Naive B cell (primary cell): ENCODE results near the gene RCE1. TPM values are rescaled to one million over a fixed set of nuclear protein-coding genes. Genes with fewer than 3 reads are reported as not detected.

ENCODE experiments used
- ATAC-seq, 2 donors: fragments of 150-1000 bp; cut with Tn5 transposase; 2 replicates each; pipeline ENCODE4 v1.10.0; 2021; ENCODE audit warnings: low read depth in 2 of 2, mild to moderate bottlenecking in 2 of 2, moderate library complexity in 2 of 2
- DNase-seq: peaks from one replicate; pipeline ENCODE4 v3.0.0; 2022
- H3K27ac Mint-ChIP-seq, 6 donors: one replicate each; pipeline ENCODE4 v1.8.0; 2020 to 2022; ENCODE audit warnings: mild to moderate bottlenecking in 6 of 6, mixed read lengths in 6 of 6, moderate library complexity in 5 of 6, inconsistent platforms in 2 of 6
- H3K27me3 Mint-ChIP-seq, 3 donors: one replicate each; pipeline ENCODE4 v1.8.0; 2021 to 2022; ENCODE audit warnings: mixed read lengths in 3 of 3, mild to moderate bottlenecking in 1 of 3
- H3K36me3 Mint-ChIP-seq, 2 donors: one replicate each; pipeline ENCODE4 v1.8.0; 2020 to 2022; ENCODE audit warnings: mixed read lengths in 2 of 2, inconsistent platforms in 1 of 2, mild to moderate bottlenecking in 1 of 2
- H3K4me1 Mint-ChIP-seq, 3 donors: one replicate each; pipeline ENCODE4 v1.8.0; 2020 to 2022; ENCODE audit warnings: mixed read lengths in 3 of 3, inconsistent platforms in 1 of 3, mild to moderate bottlenecking in 1 of 3, moderate library complexity in 1 of 3
- H3K4me3 Mint-ChIP-seq, 8 donors: one replicate each; pipeline ENCODE4 v1.8.0; 2020 to 2022; ENCODE audit warnings: mild to moderate bottlenecking in 8 of 8, mixed read lengths in 8 of 8, moderate library complexity in 8 of 8, inconsistent platforms in 2 of 8
- H3K9me3 Mint-ChIP-seq, 7 donors: one replicate each; pipeline ENCODE4 v1.8.0; 2020 to 2022; ENCODE audit warnings: mixed read lengths in 7 of 7, mild to moderate bottlenecking in 5 of 7, inconsistent platforms in 2 of 7, moderate library complexity in 1 of 7
- polyA plus RNA-seq, 6 donors: library from polyadenylated mRNA; unstranded; fragments of 300-500 nt; fragmentation: Illumina TruSeq; gene quantifications; one replicate each; pipeline ENCODE4 v1.2.3, GENCODE V29; 2021; ENCODE audit warnings: low read depth in 6 of 6

Gene RCE1
- polyA plus RNA-seq, 6 donors from 2014 or later: 16.3 to 31.9 (median 19.3) TPM

DNA sequence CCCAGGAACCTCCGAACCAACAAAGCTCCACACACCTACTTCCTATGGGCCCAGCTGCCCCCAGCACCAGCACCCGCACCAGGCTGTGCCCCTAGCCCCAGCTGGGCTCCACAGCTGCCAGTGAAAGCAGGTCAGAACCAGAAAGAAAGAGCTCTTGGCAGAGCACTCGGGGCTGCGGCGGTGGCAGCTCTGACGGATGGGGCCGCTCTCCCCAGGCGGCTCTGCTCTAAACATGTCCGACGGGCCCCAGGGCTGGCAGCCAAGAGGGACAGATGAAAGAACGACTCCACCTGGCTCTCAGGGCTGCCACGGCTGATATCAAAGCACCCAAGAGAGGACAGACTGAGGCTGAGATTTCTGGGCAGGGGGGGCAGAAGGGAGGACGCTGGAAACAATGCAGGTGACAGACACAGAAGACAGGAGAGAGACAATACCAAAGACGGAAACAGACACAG is 39.3 kb downstream of the RCE1 start:
- Mint-ChIP-seq H3K27me3 (peaks cover 3 to 23% (median 8%) of the 10 kb centered on the region in 3 donors), H3K27ac (no peak overlapping the region), H3K36me3 (no peaks in the 10 kb centered on the region), H3K4me1 (peaks cover 4 to 9% (median 5%) of the 10 kb centered on the region in 3 donors), H3K9me3 (no peaks in the 10 kb centered on the region), H3K4me3 (no peak overlapping the region)
- no peak for DNase-seq
- ATAC-seq: no peak

- no peak overlapping the region for H3K27ac Mint-ChIP-seq
- H3K27me3 Mint-ChIP-seq: peaks cover 3 to 23% (median 8%) of the 10 kb centered on the region in 3 donors
- no peak overlapping the region for H3K4me3 Mint-ChIP-seq
- no peaks in the 10 kb centered on the region for H3K9me3 Mint-ChIP-seq
- DNase-seq (peak; percentile 42), ATAC-seq (peak; percentile 67 to 82)
- H3K36me3 Mint-ChIP-seq: no peaks in the 10 kb centered on the region
- H3K4me1 Mint-ChIP-seq: peaks cover 4 to 9% (median 5%) of the 10 kb centered on the region in 3 donors
These were observed 40.0 kb downstream of the RCE1 start for GRCh38 chr11:66883016-66883965.

GRCh38 chr11:66884443-66884842 is 41.2 kb downstream of the RCE1 start:
- DNase-seq (no peak), ATAC-seq (no peak)
- no peaks in the 10 kb centered on the region for H3K9me3 Mint-ChIP-seq
- no peak overlapping the region for H3K4me3 Mint-ChIP-seq
- peaks cover 4 to 9% (median 5%) of the 10 kb centered on the region in 3 donors for H3K4me1 Mint-ChIP-seq
- no peaks in the 10 kb centered on the region for H3K36me3 Mint-ChIP-seq
- H3K27me3 Mint-ChIP-seq: peaks cover 3 to 21% (median 8%) of the 10 kb centered on the region in 3 donors
- no peak overlapping the region for H3K27ac Mint-ChIP-seq

DNA sequence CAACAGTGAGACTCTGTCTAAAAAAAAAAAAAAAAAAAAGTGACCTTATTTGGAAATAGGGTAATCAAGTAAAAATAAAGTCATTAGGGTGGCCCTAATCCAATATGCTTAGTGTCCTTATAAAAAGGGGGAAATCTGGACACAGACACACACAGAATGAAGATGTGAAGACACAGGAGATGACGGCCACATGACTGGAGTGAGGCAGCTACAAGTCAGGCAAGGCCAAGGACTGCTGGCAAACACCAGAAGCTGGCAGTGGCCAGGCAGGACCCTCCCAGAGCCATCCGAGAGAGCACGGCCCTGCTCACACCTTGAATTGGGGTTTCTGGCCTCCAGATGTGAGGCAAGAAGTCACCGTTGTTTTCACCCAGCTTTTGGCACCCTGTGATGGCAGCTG is 42.2 kb downstream of the RCE1 start:
- Mint-ChIP-seq H3K4me3 (no peak overlapping the region), H3K27me3 (peaks cover 3 to 17% (median 8%) of the 10 kb centered on the region in 3 donors), H3K4me1 (peaks cover 3 to 9% (median 5%) of the 10 kb centered on the region in 3 donors), H3K36me3 (no peaks in the 10 kb centered on the region), H3K9me3 (no peaks in the 10 kb centered on the region), H3K27ac (no peak overlapping the region)
- no peak for ATAC-seq
- DNase-seq: no peak

- no peaks in the 10 kb centered on the region for H3K9me3 Mint-ChIP-seq
- H3K27me3 Mint-ChIP-seq: peaks cover 3 to 17% (median 8%) of the 10 kb centered on the region in 3 donors
- H3K4me3 Mint-ChIP-seq: no peak overlapping the region
- H3K4me1 Mint-ChIP-seq: peaks cover 0 to 9% (median 5%) of the 10 kb centered on the region in 3 donors
- H3K36me3 Mint-ChIP-seq: no peaks in the 10 kb centered on the region
- ATAC-seq (no peak), DNase-seq (no peak)
- H3K27ac Mint-ChIP-seq: peak overlapping the region in 2 of 6 donors; percentile 8 to 69
These were observed 42.8 kb downstream of the RCE1 start for GRCh38 chr11:66885950-66886440.

- H3K9me3 Mint-ChIP-seq: no peaks in the 10 kb centered on the region
- peaks cover 3 to 19% (median 8%) of the 10 kb centered on the region in 3 donors for H3K27me3 Mint-ChIP-seq
- DNase-seq: no peak
- peaks cover 0 to 9% (median 5%) of the 10 kb centered on the region in 3 donors for H3K4me1 Mint-ChIP-seq
- H3K4me3 Mint-ChIP-seq: no peak overlapping the region
- no peaks in the 10 kb centered on the region for H3K36me3 Mint-ChIP-seq
- H3K27ac Mint-ChIP-seq: peak overlapping the region in 1 of 6 donors; percentile 88
- no peak for ATAC-seq
These were observed 43.5 kb downstream of the RCE1 start for GRCh38 chr11:66886671-66887221.

- ATAC-seq (no peak), DNase-seq (no peak)
- Mint-ChIP-seq H3K27me3 (peaks cover 3 to 17% (median 13%) of the 10 kb centered on the region in 3 donors), H3K27ac (no peak overlapping the region), H3K9me3 (no peaks in the 10 kb centered on the region), H3K36me3 (no peaks in the 10 kb centered on the region), H3K4me1 (peaks cover 0 to 9% (median 5%) of the 10 kb centered on the region in 3 donors), H3K4me3 (no peak overlapping the region)
These were observed 44.3 kb downstream of the RCE1 start for GRCh38 chr11:66887526-66887925.

DNA sequence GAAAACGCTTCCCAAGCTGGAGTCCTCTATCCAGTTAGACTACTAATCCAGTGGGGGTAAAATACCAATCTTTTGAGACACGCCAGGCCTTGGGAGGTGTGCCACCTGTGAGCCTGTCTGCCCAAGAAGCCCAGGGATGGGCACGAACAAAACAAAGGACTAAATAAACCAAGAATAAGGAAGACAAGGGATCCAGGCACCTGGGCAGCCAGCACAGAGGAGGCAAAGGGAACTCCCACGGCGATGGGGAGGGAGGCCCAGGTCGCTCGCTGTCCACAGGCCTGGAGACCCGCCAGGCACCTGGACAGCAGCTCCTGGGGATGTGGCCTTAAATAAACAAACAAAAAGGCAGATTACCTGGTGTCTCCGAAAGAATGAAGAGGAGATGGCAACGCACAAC is 45.0 kb downstream of the RCE1 start:
- peaks cover 0 to 3% (median 0%) of the 10 kb centered on the region in 3 donors for H3K4me1 Mint-ChIP-seq
- H3K27ac Mint-ChIP-seq: no peak overlapping the region
- no peaks in the 10 kb centered on the region for H3K36me3 Mint-ChIP-seq
- ATAC-seq (no peak), DNase-seq (no peak)
- no peak overlapping the region for H3K4me3 Mint-ChIP-seq
- peaks cover 3 to 17% (median 13%) of the 10 kb centered on the region in 3 donors for H3K27me3 Mint-ChIP-seq
- H3K9me3 Mint-ChIP-seq: no peaks in the 10 kb centered on the region

DNA sequence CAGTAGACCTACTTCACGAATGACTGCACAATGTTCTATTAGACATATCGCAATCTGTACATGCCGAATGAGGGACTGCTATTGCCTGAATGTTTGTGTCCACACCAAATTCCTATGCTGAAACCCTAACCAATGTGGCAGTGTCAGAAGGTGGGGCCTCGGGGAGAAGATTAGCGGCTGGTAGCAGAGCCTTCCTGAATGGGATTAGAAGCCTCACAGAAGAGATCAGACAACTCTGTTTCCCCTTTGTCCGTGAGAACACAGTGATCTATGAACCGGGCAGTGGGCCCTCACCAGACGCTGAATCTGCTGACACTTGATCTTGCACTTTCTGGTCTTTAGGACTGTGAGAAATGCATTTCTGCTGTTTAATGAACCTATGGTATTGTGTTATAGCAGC is 46.7 kb downstream of the RCE1 start:
- Mint-ChIP-seq H3K27ac (no peak overlapping the region), H3K27me3 (peaks cover 0 to 25% (median 25%) of the 10 kb centered on the region in 3 donors), H3K9me3 (no peaks in the 10 kb centered on the region), H3K4me1 (no peaks in the 10 kb centered on the region), H3K36me3 (no peaks in the 10 kb centered on the region), H3K4me3 (no peak overlapping the region)
- ATAC-seq (no peak), DNase-seq (no peak)

DNA sequence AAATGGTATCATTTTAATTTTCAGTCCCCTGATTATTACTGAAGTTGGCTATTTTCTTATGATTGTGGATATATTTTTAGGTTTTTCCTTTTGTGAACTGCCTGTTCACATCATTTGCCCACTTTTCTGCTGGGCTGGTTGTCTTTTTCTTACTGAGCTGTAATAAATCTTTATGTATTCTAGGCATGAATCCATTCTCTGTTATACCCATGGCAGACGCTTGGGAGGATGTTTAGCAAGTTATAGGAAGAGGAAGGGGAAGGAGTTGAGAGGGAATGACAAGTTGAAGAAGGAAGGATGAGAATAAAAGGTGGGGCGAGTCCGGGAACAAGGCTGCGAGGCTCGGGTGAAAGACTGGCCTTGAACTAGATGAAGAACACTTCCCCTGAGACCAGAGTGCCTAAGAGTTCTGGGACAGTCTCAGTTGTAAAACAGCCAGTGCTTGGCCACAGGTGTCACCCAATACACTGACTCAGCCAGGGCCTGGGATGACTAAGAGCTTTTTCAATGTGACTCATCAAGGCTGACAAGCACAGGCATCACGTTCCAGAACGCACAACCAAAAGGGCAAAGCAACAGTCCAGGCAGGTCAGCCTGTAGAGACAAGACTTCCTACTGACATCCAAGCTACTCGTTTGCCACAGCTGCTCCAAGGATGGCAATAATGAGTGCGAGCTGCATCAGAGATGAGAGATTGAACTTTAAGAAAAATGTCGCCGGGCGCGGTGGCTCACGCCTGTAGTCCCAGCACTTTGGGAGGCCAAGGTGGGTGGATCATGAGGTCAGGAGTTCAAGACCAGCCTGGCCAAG is 48.8 kb downstream of the RCE1 start:
- Mint-ChIP-seq H3K27ac (peak overlapping the region in 1 of 6 donors; percentile 7), H3K27me3 (peaks cover 5 to 31% (median 17%) of the 10 kb centered on the region in 3 donors), H3K36me3 (no peaks in the 10 kb centered on the region), H3K9me3 (no peaks in the 10 kb centered on the region), H3K4me3 (no peak overlapping the region), H3K4me1 (no peaks in the 10 kb centered on the region)
- ATAC-seq (no peak), DNase-seq (no peak)

- H3K27ac Mint-ChIP-seq: peak overlapping the region in 1 of 6 donors; percentile 57
- H3K4me3 Mint-ChIP-seq: no peak overlapping the region
- DNase-seq (no peak), ATAC-seq (no peak)
- H3K9me3 Mint-ChIP-seq: no peaks in the 10 kb centered on the region
- H3K4me1 Mint-ChIP-seq: no peaks in the 10 kb centered on the region
- H3K36me3 Mint-ChIP-seq: no peaks in the 10 kb centered on the region
- peaks cover 5 to 31% (median 17%) of the 10 kb centered on the region in 3 donors for H3K27me3 Mint-ChIP-seq
These were observed 49.7 kb downstream of the RCE1 start for GRCh38 chr11:66892911-66893310.

- Mint-ChIP-seq H3K27me3 (peaks cover 5 to 37% (median 17%) of the 10 kb centered on the region in 3 donors), H3K27ac (no peak overlapping the region), H3K9me3 (no peaks in the 10 kb centered on the region), H3K4me3 (no peak overlapping the region), H3K36me3 (no peaks in the 10 kb centered on the region), H3K4me1 (no peaks in the 10 kb centered on the region)
- DNase-seq (no peak), ATAC-seq (no peak)
These were observed 50.9 kb downstream of the RCE1 start for GRCh38 chr11:66894141-66894540.
